ENCODE measurements around the gene CSNK1G1. TPM values are rescaled to one million over a fixed set of nuclear protein-coding genes. Genes with fewer than 3 reads are reported as not detected.

CSNK1G1 gene
- polyA plus RNA-seq, 2 of the 4 experiments (the other 2 are of a cell fraction), result 11.0 to 36.3 TPM

GRCh38 chr15:64343222-64343621 lies 12.8 kb downstream of the CSNK1G1 start:
- Histone ChIP-seq H3K4me3 (no peak overlapping the region), H3K9me3 (no peaks in the 10 kb centered on the region), H3K4me2 (no peak overlapping the region), H3K4me1 (peaks cover 18% of the 10 kb centered on the region), H3K27ac (no peak overlapping the region)
- POLR2A ChIA-PET, result no interaction called here
- TF ChIP-seq USF2 (IDR thresholded peaks at IDR 0.05) (no peak), EP300 (IDR thresholded peaks at IDR 0.05) (no peak), HOXB13 (CRISPR knock-in tag; IDR thresholded peaks at IDR 0.05; ENCODE audit: low read depth) (no peak), ESRRA (IDR thresholded peaks at IDR 0.05; ENCODE audit: borderline replicate concordance, low read length) (no peak), SMC3 (IDR thresholded peaks at IDR 0.05) (no peak), GATA3 (IDR thresholded peaks at IDR 0.05; ENCODE audit: borderline replicate concordance) (no peak), ZFP36 (IDR thresholded peaks at IDR 0.05; ENCODE audit: borderline replicate concordance, partially characterized antibody) (no peak), BHLHE40 (IDR thresholded peaks at IDR 0.05; ENCODE audit: low read depth, low read length) (no peak), SREBF2 (IDR thresholded peaks at IDR 0.05) (no peak), JUN (IDR thresholded peaks at IDR 0.05) (no peak), HES2 (IDR thresholded peaks at IDR 0.05) (no peak), JUNB (IDR thresholded peaks at IDR 0.05) (no peak), FOSB (CRISPR knock-in tag; IDR thresholded peaks at IDR 0.05) (no peak), CBX8 (IDR thresholded peaks at IDR 0.05) (no peak), CHD2 (IDR thresholded peaks at IDR 0.05; ENCODE audit: low read length, partially characterized antibody) (no peak), MAX (IDR thresholded peaks at IDR 0.05) (no peak), TP53 (CRISPR knock-in tag; IDR thresholded peaks at IDR 0.05) (no peak)
- FAIRE-seq (peak; percentile 39), ATAC-seq (no peak), DNase-seq (ENCODE audit: low read depth in 1 of 2, low spot score in 1 of 2) (no peak)
- CTCF ChIA-PET, result interaction anchor here (1.2 kb wide), 1 partner anchor 133 kb away, joined by 3 read pairs; no protein-coding TSS in a partner anchor

GRCh38 chr15:64341961-64342360 lies 14.0 kb downstream of the CSNK1G1 start:
- peak; percentile 67 for FAIRE-seq
- Histone ChIP-seq H3K4me3 (no peak overlapping the region), H3K27ac (no peak overlapping the region), H3K4me2 (no peak overlapping the region), H3K4me1 (peaks cover 18% of the 10 kb centered on the region), H3K9me3 (no peaks in the 10 kb centered on the region)
- no peak for ATAC-seq
- no peak for DNase-seq (ENCODE audit: low read depth in 1 of 2, low spot score in 1 of 2)
- ChIA-PET POLR2A (no interaction called here), CTCF (interaction anchor here (0.6 to 1.8 kb wide), 2 partner anchors 15 to 132 kb away, joined by 3 to 4 read pairs; no protein-coding TSS in a partner anchor)
- WGBS (ENCODE audit: missing lambda C conversion rate), result 88% methylated on average over 4 of the region's 4 CpGs
- TF ChIP-seq JUN (IDR thresholded peaks at IDR 0.05), result 0 out of 5 replicates have a peak, but pooled peaks of 1 of the 2 experiments have one; percentile 21
- no peak for TF ChIP-seq EHF (CRISPR knock-in tag; IDR thresholded peaks at IDR 0.05)

- POLR2A ChIA-PET, result no interaction called here
- Histone ChIP-seq H3K4me1 (peaks cover 18% of the 10 kb centered on the region), H3K4me2 (no peak overlapping the region), H3K27ac (no peak overlapping the region), H3K4me3 (no peak overlapping the region), H3K9me3 (no peaks in the 10 kb centered on the region)
- CTCF ChIA-PET, result interaction anchor here (1.0 to 1.2 kb wide), 2 partner anchors 11 to 22 kb away, joined by 3 read pairs; no protein-coding TSS in a partner anchor
- no peak for TF ChIP-seq RAD21 (conservative IDR thresholded peaks at IDR 0.05 in 1 of 2, IDR thresholded peaks at IDR 0.05 in 1 of 2)
- TF ChIP-seq POLR2AphosphoS2 (conservative IDR thresholded peaks at IDR 0.05; ENCODE audit: low read length), result no peak
- no peak for TF ChIP-seq ELK1 (IDR thresholded peaks at IDR 0.05; ENCODE audit: low read depth, low read length)
- TF ChIP-seq EHF (CRISPR knock-in tag; IDR thresholded peaks at IDR 0.05), result no peak
- TF ChIP-seq E2F6 (IDR thresholded peaks at IDR 0.05; ENCODE audit: borderline replicate concordance, low read depth), result no peak
- ATAC-seq (no peak), DNase-seq (ENCODE audit: low read depth in 1 of 2, low spot score in 1 of 2) (no peak), FAIRE-seq (no peak)
- 100% methylated on average over 1 of the region's 1 CpG for WGBS (ENCODE audit: missing lambda C conversion rate)
Observed at GRCh38 chr15:64340355-64340754, 15.6 kb downstream of the CSNK1G1 start.

All from A549 (cell line).